HG02885 (cell line): ENCODE results near the gene NOTCH3.

Source experiments
- ATAC-seq: cut with Tn5 transposase; IDR thresholded peaks from one replicate; pipeline ENCODE4 v1.9.1; 2021; ENCODE audit warnings: mild to moderate bottlenecking; ENCODE audit not compliant: unreplicated experiment, poor library complexity

NOTCH3 gene

GRCh38 chr19:15126131-15126910 lies 74.5 kb downstream of the NOTCH3 start:
- ATAC-seq: no peak

DNA sequence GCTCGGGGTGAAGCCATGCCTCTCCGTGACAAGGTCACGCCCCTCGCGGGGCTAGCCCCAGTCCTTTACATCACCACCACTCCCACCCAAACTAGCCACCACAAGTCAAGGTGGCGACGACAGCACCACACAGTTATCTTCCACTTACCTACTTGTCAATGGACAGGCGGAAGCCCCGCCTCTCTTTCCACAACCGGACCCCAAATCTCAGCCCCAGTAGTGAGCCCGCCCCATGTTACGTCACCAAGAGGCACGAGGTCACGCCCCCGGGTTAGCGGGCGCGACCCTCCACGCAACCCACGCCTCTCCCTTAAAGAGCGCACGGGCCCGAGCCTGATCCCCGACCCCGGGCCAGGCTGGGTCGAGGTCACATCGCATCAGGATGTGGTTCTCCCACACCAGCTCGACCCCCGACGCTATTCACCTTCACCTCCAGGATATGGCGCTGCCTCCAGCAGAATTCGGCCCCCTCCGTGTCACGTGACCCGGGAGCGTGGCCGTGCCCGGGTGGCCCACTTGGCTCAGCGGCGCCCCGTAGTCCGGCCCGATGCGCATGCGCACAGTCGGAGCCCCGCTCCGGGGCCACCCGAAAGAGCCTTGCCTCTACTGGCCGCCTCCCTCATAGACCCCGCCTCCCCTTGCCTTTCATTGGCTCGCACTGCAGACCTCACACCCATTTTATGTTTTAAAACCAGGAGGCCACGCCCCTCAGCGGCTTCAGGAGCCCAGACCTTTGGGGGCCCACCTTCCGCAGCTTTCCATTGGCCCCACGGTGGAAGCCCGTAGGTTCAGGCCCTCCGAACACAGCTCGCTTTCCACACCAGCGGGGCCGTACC lies 75.3 kb downstream of the NOTCH3 start:
- ATAC-seq: peak; percentile 91

GRCh38 chr19:15124572-15125231 lies 76.1 kb downstream of the NOTCH3 start:
- peak; percentile 0 for ATAC-seq

DNA sequence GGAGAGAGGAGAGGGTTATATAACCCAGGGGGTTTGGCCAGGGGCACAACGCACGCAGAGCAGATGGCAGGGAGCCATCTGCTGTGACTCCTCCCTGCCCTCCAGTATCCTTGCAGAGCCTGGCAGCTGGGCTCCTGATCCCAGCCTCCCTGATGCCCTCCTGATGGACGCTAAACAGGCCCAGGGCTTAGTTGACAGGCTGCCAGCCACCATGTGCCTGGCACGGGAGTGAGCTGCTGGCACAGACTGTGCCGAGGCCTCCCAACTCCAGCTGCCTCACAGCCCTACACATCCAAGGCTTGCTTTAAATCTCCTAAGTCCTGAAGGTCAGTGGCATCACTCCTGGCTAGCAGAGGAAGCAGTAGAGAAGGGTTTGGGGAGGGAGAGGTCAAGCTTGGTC lies 76.9 kb downstream of the NOTCH3 start:
- no peak for ATAC-seq

DNA sequence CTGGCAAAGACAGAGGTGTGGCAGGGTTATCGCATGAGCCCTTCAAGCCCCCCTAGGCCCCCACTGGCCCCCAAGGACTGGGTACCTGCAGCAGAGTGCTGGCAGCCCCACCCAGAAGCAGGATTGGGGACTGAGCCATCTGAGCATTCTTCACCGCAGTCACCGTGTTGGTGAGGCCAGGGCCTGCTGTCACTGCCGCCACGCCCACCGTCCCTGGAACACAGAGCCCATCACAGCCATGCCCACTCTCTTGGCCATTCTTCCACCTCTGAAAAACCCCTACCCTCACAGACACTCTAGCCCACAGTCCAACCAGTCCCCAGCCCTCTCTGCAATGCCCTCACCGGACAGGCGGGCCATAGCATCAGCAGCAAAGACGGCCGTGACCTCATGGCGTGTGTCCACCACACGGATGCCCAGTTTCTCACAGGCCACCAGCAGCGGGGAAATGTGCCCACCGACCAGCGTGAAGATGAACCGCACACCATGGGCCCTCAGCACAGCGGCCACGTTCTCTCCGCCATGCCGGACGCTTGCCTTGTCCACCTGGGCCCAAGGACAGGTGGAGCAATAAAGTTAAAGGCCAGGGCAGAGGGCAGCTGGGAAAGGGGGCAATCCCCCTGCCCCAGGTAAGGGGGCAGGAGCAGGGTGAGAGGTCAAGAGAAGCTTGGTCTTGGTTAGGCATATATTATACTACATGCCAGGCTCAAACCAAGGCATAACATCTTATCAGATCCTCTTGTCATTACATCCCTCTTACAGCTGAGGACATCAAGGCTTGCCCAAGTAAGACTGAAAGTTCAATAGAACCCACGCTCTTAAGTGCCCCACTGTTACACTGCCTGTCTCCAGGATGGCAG lies 77.5 kb downstream of the NOTCH3 start:
- no peak for ATAC-seq

GRCh38 chr19:15122331-15123030 lies 78.3 kb downstream of the NOTCH3 start:
- ATAC-seq: no peak

GRCh38 chr19:15120135-15121026 lies 80.4 kb downstream of the NOTCH3 start:
- ATAC-seq: no peak

GRCh38 chr19:15118789-15119494 lies 81.9 kb downstream of the NOTCH3 start:
- ATAC-seq: no peak

- no peak for ATAC-seq
Observed at GRCh38 chr19:15118248-15118647, 82.5 kb downstream of the NOTCH3 start.

DNA sequence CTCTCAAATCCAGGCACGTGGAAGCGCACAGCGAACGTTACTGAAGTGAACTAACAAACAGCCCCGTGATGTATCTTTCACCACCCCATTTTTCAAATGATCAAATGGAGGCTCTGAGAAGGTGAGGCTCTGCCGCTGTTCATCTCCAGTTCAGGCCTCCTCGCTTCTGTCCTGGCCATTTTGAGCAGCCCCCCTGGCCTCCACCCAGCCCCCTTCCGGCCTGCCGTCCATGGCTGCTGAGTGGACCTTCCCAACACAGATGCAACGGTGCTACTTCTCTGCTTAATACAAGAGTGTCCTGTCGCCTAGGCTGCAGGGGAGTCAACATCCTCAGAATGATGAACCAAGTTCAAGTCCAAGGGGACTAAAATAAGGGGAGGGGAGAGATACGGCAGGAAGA lies 83.9 kb downstream of the NOTCH3 start:
- ATAC-seq: no peak

GRCh38 chr19:15115762-15116615 lies 84.8 kb downstream of the NOTCH3 start:
- ATAC-seq: no peak

DNA sequence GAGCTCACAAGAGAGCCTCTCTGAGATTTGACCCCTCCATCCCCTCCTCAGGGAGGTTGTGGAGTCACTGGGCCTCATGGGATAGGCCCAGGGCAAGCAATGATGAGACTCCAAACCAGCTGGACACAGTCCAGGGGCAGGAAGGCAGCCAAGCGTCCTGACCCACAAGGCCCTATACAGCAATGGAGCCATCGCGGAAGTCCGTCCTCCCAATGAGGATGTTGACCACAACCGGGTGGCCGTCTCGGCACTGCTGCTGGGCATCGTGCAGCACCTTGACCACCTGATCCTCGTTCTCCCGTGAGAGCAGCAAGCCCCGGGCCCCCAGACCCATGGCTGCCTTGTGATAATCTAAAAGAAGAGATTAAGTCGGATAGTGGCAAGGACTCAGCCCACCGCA lies 85.7 kb downstream of the NOTCH3 start:
- ATAC-seq: no peak

DNA sequence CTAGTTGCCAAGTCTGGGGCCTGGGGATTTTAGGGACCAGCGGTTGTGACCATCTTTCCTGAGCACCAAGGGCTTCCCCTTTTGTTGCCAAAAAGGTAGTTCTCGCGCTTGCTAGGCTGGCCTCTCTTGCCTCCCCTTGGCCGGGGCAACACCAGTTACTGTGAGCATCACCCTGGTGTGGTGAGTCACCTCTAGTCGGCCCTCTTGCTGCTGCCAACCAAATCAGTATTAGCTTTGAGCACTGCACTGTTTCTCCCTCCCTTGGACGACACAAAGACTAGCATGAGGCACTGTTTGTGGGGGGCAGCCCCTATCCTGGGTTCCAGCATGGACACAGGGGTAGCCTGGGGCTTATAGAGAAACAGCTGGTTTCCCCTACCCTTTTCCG lies 86.6 kb downstream of the NOTCH3 start:
- no peak for ATAC-seq

GRCh38 chr19:15113245-15114152 lies 87.3 kb downstream of the NOTCH3 start:
- ATAC-seq: no peak

DNA sequence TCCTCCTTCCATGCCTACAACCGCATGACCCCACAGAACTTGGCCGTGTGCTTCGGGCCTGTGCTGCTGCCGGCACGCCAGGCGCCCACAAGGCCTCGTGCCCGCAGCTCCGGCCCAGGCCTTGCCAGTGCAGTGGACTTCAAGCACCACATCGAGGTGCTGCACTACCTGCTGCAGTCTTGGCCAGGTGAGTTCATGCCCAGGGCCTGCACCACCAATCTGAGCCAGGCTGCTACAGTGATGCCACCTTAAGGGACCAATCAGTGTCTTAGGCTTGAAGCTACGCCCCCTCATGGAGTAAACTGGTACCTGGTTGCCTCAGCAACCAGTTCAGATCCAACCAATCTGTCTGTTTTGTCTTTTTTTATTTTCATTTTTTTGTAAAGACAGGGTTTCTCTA lies 88.4 kb downstream of the NOTCH3 start:
- ATAC-seq: no peak

- no peak for ATAC-seq
Observed at GRCh38 chr19:15111758-15112157, 89.0 kb downstream of the NOTCH3 start.
